Heart left ventricle (tissue), 16 donors: ENCODE data around the gene THOC5. TPM values are rescaled to one million over a fixed set of nuclear protein-coding genes. Genes with fewer than 3 reads are reported as not detected.
"Not testable (repeated sequence)": the region's sequence is repeated elsewhere in the genome, so short reads cannot be mapped to it uniquely, and the experiment has no call there.

Experiments used
- ATAC-seq, 4 donors: fragments of 200-7000 bp; cut with Tn5 transposase; one replicate each; pipeline ENCODE4 v1.9.1; 2020 to 2022; ENCODE audit warnings: moderate library complexity in 4 of 4, mild to moderate bottlenecking in 3 of 4, moderate number of reproducible peaks in 1 of 4
- DNase-seq, 5 donors: peaks; one replicate each; pipeline ENCODE4 v3.0.0-alpha.2; 2020
- H3K27ac ChIP-seq, 12 donors: fragments of 200-600 bp; sonication (generic) in 4 of 12; one replicate each; pipeline versions ENCODE4 v1.5.0 to v1.8.0; 2016 to 2022; ENCODE audit warnings: mild to moderate bottlenecking in 2 of 12
- H3K27me3 ChIP-seq, 9 donors: fragments of 200-600 bp; sonication (generic) in 2 of 9; one replicate each; pipeline versions ENCODE4 v1.5.1 to v1.8.0; 2016 to 2022; ENCODE audit warnings: mild to moderate bottlenecking in 3 of 9
- H3K36me3 ChIP-seq, 9 donors: fragments of 200-600 bp; sonication (generic) in 2 of 9; one replicate each; pipeline versions ENCODE4 v1.5.0 to v1.8.0; 2018 to 2022; ENCODE audit warnings: mild to moderate bottlenecking in 2 of 9
- H3K4me1 ChIP-seq, 12 donors: fragments of 200-600 bp; sonication (generic) in 4 of 12; one replicate each; pipeline versions ENCODE4 v1.5.0 to v1.8.0; 2016 to 2022; ENCODE audit warnings: mild to moderate bottlenecking in 3 of 12
- H3K4me3 ChIP-seq, 12 donors: fragments of 200-600 bp; sonication (generic) in 4 of 12; one replicate each; pipeline versions ENCODE4 v1.5.0 to v1.8.0; 2017 to 2022; ENCODE audit warnings: mild to moderate bottlenecking in 9 of 12, moderate library complexity in 4 of 12
- H3K9me3 ChIP-seq, 12 donors: fragments of 200-600 bp; sonication (generic) in 4 of 12; one replicate each; pipeline versions ENCODE4 v1.5.0 to v1.8.0; 2016 to 2022; ENCODE audit warnings: mild to moderate bottlenecking in 1 of 12
- CTCF ChIP-seq, 12 donors: fragments of 200-600 bp; sonication (generic) in 4 of 12; IDR thresholded peaks; one replicate each; pipeline versions ENCODE4 v1.5.0 to v1.8.0; 2018 to 2022; ENCODE audit warnings: antibody characterized with exemption in 12 of 12, mild to moderate bottlenecking in 5 of 12
- POLR2A ChIP-seq, 2 donors: fragments of 450-650 bp; IDR thresholded peaks; one replicate each; pipeline ENCODE4 v1.6.1; 2017; ENCODE audit warnings: antibody characterized with exemption in 2 of 2, mild to moderate bottlenecking in 2 of 2, moderate library complexity in 2 of 2
- WGBS, 4 donors: extraction: QIAGEN DNeasy Blood & Tissue Kit in 2 of 4; methylation state at CpG; one replicate each; pipeline versions ENCODE4 v1.1.5 to v1.1.7; 2013 to 2018; 5-methylcytosine and 5-hydroxymethylcytosine counted together
- intact Hi-C, 10 donors: fragments of 100-400 bp; cut with DNase I; formaldehyde crosslinking; loops; one replicate each; pipeline versions ENCODE4 v1.11.1 to v1.14.2; 2022
- polyA plus RNA-seq, 2 donors: library from polyadenylated mRNA; stranded (reverse); fragments of 200-250 nt; gene quantifications; one replicate each; pipeline ENCODE4 v1.2.3, GENCODE V29; 2013
- total RNA-seq, 9 donors: library from RNA; depleted of rRNA in 2 of 9; stranded (reverse); fragments of >200 nt in 2 of 9; fragmentation: NEBNext Ultra II Directional in 3 of 9; extraction: Animal tissue kit (Norgen Biotek cat#: 25700) in 3 of 9; gene quantifications; one replicate each; pipeline versions ENCODE4 v1.1.0 to v1.2.4, GENCODE V29; 2016 to 2023
- donor health status: ischemic (EF 13 %, LVEDD 7.1; RV severe dilation, severe dysfunction).
- donor health status: healthy with polysubstance abuse.
- donor health status: DM: no; HTN: yes; CAD: no.
- donor health status: DM: no; HTN: no; CAD: no.
- donor health status: ischemic (EF 25% LVEDD 6.9; RV normal size, moderate dysfunction).
- donor health status: ischemic (EF 25% LVEDD 5.7; RV mildly dilated, moderate dysfunction).
- donor health status: healthy.
- donor health status: DM: yes; HTN: yes; CAD: no.
- donor health status: ischemic (EF 35%, LVEDD 5.7; RV mildly dilated, moderate dysfunction).
- donor health status: nonischemic (EF 11% LVEDD 7.7; RV severe dilation, severe dysfunction).
- donor health status: DM: yes; HTN: yes; CAD: no.
- donor health status: PGD.
- donor health status: ischemic (EF 29% LVEDD 5.4; RV normal size, mild dysfunction).
- donor health status: nonischemic (EF 23%, LVEDD 6.1; RV moderate dilation, normal function).

Gene THOC5
- total and polyA plus RNA-seq, 11 donors, result 25.5 to 88.7 (median 40.6) TPM

GRCh38 chr22:29491012-29491411 is 62.5 kb downstream of the THOC5 start:
- no peak for DNase-seq
- WGBS, 4 donors, result 83 to 95% (median 95%) methylated on average over 6 of the region's 6 CpGs

GRCh38 chr22:29489127-29489780 is 64.3 kb downstream of the THOC5 start:
- H3K27me3 ChIP-seq, intact Hi-C loops: not testable (repeated sequence)
- WGBS, 4 donors, result 61 to 70% (median 67%) methylated on average over 8 of the region's 8 CpGs

More at GRCh38 chr22:29491012-29491411, 62.5 kb downstream of the THOC5 start:
- H3K4me1 ChIP-seq, result no peaks in the 10 kb centered on the region
- TF ChIP-seq CTCF (IDR thresholded peaks at IDR 0.05) (no peak), POLR2A (IDR thresholded peaks at IDR 0.05) (no peak)
- intact Hi-C loops, result no loop called here
- H3K4me3 ChIP-seq, result no peak overlapping the region
- H3K36me3 ChIP-seq, result no peaks in the 10 kb centered on the region
- no peak for ATAC-seq
- no peak overlapping the region for H3K27ac ChIP-seq
- H3K27me3 ChIP-seq, result peaks cover 0 to 4% (median 0%) of the 10 kb centered on the region in 9 donors
- H3K9me3 ChIP-seq, result peaks cover 0 to 7% (median 0%) of the 10 kb centered on the region in 12 donors

GRCh38 chr22:29487426-29487986 is 66.1 kb downstream of the THOC5 start:
- Histone ChIP-seq H3K4me1 (no peaks in the 10 kb centered on the region), H3K4me3 (no peak overlapping the region), H3K36me3 (no peaks in the 10 kb centered on the region), H3K27ac (no peak overlapping the region), H3K27me3 (peaks cover 0 to 20% (median 5%) of the 10 kb centered on the region in 9 donors), H3K9me3 (no peaks in the 10 kb centered on the region)
- ATAC-seq (peak in 1 of 4 donors; percentile 58), DNase-seq (no peak)
- intact Hi-C loops, result no loop called here
- TF ChIP-seq CTCF (IDR thresholded peaks at IDR 0.05) (no peak), POLR2A (IDR thresholded peaks at IDR 0.05) (no peak)
- WGBS, 4 donors, result 63 to 70% (median 67%) methylated on average over 6 of the region's 6 CpGs

More at GRCh38 chr22:29489127-29489780, 64.3 kb downstream of the THOC5 start:
- H3K36me3 ChIP-seq, ATAC-seq, H3K4me3 ChIP-seq, H3K9me3 ChIP-seq, H3K27ac ChIP-seq, H3K4me1 ChIP-seq: not testable (repeated sequence)
- DNase-seq, result peak in 1 of 5 donors; percentile 31

GRCh38 chr22:29485448-29485847 is 68.1 kb downstream of the THOC5 start:
- no peak overlapping the region for H3K27ac ChIP-seq
- no peaks in the 10 kb centered on the region for H3K36me3 ChIP-seq
- no peaks in the 10 kb centered on the region for H3K9me3 ChIP-seq
- TF ChIP-seq CTCF (IDR thresholded peaks at IDR 0.05) (no peak), POLR2A (IDR thresholded peaks at IDR 0.05) (no peak)
- intact Hi-C loops, result no loop called here
- ATAC-seq (no peak), DNase-seq (no peak)
- H3K4me1 ChIP-seq, result peaks cover 0 to 13% (median 5%) of the 10 kb centered on the region in 12 donors
- no peak overlapping the region for H3K4me3 ChIP-seq
- H3K27me3 ChIP-seq, result peaks cover 12 to 41% (median 25%) of the 10 kb centered on the region in 9 donors
- 88 to 92% (median 90%) methylated on average over 5 to 8 of the region's 8 CpGs for WGBS, 4 donors
